Uterus (tissue), 4 donors: ENCODE data around the gene SEPTIN1. TPM values are rescaled to one million over a fixed set of nuclear protein-coding genes. Genes with fewer than 3 reads are reported as not detected.

ENCODE experiments used
- DNase-seq, 2 donors: peaks; one replicate each; pipeline ENCODE4 v3.0.0-alpha.2; 2019 to 2020
- H3K27ac ChIP-seq, 2 donors: fragments of 200-600 bp; sonication (generic); 1 replicate in 1 of 2; 2 replicates in 1 of 2; pipeline ENCODE4 v1.5.1; 2016 to 2018
- H3K27me3 ChIP-seq, 2 donors: fragments of 200-600 bp; sonication (generic); one replicate each; pipeline ENCODE4 v1.5.1; 2018 to 2019; ENCODE audit warnings: control low read depth in 1 of 2
- H3K36me3 ChIP-seq, 2 donors: fragments of 200-600 bp; sonication (generic); one replicate each; pipeline ENCODE4 v1.5.1; 2019; ENCODE audit warnings: control low read depth in 1 of 2
- H3K4me1 ChIP-seq, 2 donors: fragments of 200-600 bp; sonication (generic); one replicate each; pipeline ENCODE4 v1.5.1; 2018 to 2019; ENCODE audit warnings: control low read depth in 1 of 2
- H3K4me3 ChIP-seq, 2 donors: fragments of 200-600 bp; sonication (generic); 1 replicate in 1 of 2; 2 replicates in 1 of 2; pipeline ENCODE4 v1.5.1; 2018 to 2019; ENCODE audit warnings: mild to moderate bottlenecking in 1 of 2
- H3K9me3 ChIP-seq, 2 donors: fragments of 200-600 bp; sonication (generic); one replicate each; pipeline ENCODE4 v1.5.1; 2019; ENCODE audit warnings: control low read depth in 1 of 2
- CTCF ChIP-seq, 4 experiments: fragments of 200-600 bp in 2 of 4; fragments of 450-650 bp in 2 of 4; sonication (generic) in 2 of 4; IDR thresholded peaks; one replicate each; pipeline ENCODE4 v1.5.1; 2016 to 2019; ENCODE audit warnings: antibody characterized with exemption in 4 of 4, mild to moderate bottlenecking in 2 of 4, moderate library complexity in 1 of 4
- POLR2A ChIP-seq, 2 donors: fragments of 450-650 bp; IDR thresholded peaks; one replicate each; pipeline ENCODE4 v1.6.1; 2016; ENCODE audit warnings: antibody characterized with exemption in 2 of 2, mild to moderate bottlenecking in 1 of 2, moderate library complexity in 1 of 2
- intact Hi-C: fragments of 100-400 bp; cut with DNase I; formaldehyde crosslinking; loops from one replicate; pipeline ENCODE4 v1.15.1; 2023; ENCODE audit warnings: low total_unique reads
- total RNA-seq, 4 donors: library from RNA; depleted of rRNA in 3 of 4; stranded (reverse); fragments of >200 nt in 3 of 4; gene quantifications; one replicate each; pipeline versions ENCODE4 v1.1.0 to v1.2.4, GENCODE V29; 2014 to 2023
- donor health status: DM: yes; HTN: yes; CAD: no.

Gene SEPTIN1
- total RNA-seq, 4 donors from 2014 or later, result 1.0 to 5.3 TPM; not detected in 2

- Histone ChIP-seq H3K4me1 (no peaks in the 10 kb centered on the region), H3K27ac (peak overlapping the region; percentile 100), H3K9me3 (no peaks in the 10 kb centered on the region), H3K4me3 (peak overlapping the region; percentile 83 to 88), H3K27me3 (no peaks in the 10 kb centered on the region), H3K36me3 (no peaks in the 10 kb centered on the region)
- intact Hi-C loops, result no loop called here
- DNase-seq, result peak; percentile 99 to 100
- TF ChIP-seq POLR2A (IDR thresholded peaks at IDR 0.05) (peak; percentile 69 to 84), CTCF (IDR thresholded peaks at IDR 0.05) (peak in 3 of 4 experiments; percentile 14 to 41 (median 16))
Measured at GRCh38 chr16:30378236-30379157, 3.9 kb downstream of the SEPTIN1 start.

GRCh38 chr16:30377812-30378235 is 4.5 kb downstream of the SEPTIN1 start:
- DNase-seq, result peak; percentile 95 to 98
- H3K4me3 ChIP-seq, result peak overlapping the region; percentile 83 to 88
- peak overlapping the region; percentile 100 for H3K27ac ChIP-seq
- no peaks in the 10 kb centered on the region for H3K27me3 ChIP-seq
- H3K4me1 ChIP-seq, result no peaks in the 10 kb centered on the region
- intact Hi-C loops, result no loop called here
- no peaks in the 10 kb centered on the region for H3K9me3 ChIP-seq
- peak; percentile 59 to 81 for TF ChIP-seq POLR2A (IDR thresholded peaks at IDR 0.05)
- TF ChIP-seq CTCF (IDR thresholded peaks at IDR 0.05), result no peak
- H3K36me3 ChIP-seq, result no peaks in the 10 kb centered on the region

GRCh38 chr16:30377050-30377811 is 5.1 kb downstream of the SEPTIN1 start:
- peak overlapping the region; percentile 100 for H3K27ac ChIP-seq
- H3K4me3 ChIP-seq, result peak overlapping the region; percentile 83 to 88
- no peaks in the 10 kb centered on the region for H3K4me1 ChIP-seq
- no peaks in the 10 kb centered on the region for H3K27me3 ChIP-seq
- TF ChIP-seq CTCF (IDR thresholded peaks at IDR 0.05), result no peak
- no peak for TF ChIP-seq POLR2A (IDR thresholded peaks at IDR 0.05)
- DNase-seq, result no peak
- no peaks in the 10 kb centered on the region for H3K9me3 ChIP-seq
- H3K36me3 ChIP-seq, result no peaks in the 10 kb centered on the region
- intact Hi-C loops, result no loop called here

- DNase-seq, result no peak
- Histone ChIP-seq H3K27ac (peak overlapping the region; percentile 100), H3K27me3 (no peaks in the 10 kb centered on the region), H3K36me3 (no peaks in the 10 kb centered on the region), H3K4me1 (no peaks in the 10 kb centered on the region), H3K9me3 (no peaks in the 10 kb centered on the region), H3K4me3 (no peak overlapping the region)
- intact Hi-C loops, result no loop called here
- TF ChIP-seq CTCF (IDR thresholded peaks at IDR 0.05) (no peak), POLR2A (IDR thresholded peaks at IDR 0.05) (no peak)
Measured at GRCh38 chr16:30376461-30376902, 5.9 kb downstream of the SEPTIN1 start.
